Tongue (tissue), 2 donors: ENCODE results near the gene SHF. TPM values are rescaled to one million over a fixed set of nuclear protein-coding genes. Genes with fewer than 3 reads are reported as not detected.
A peak's percentile ranks its signal among the peaks of the same experiment; 100 is the strongest.

Source experiments
- DNase-seq: peaks from one replicate; pipeline ENCODE4 v3.0.0-alpha.2; 2015
- total RNA-seq: library from RNA; depleted of rRNA; stranded (reverse); fragments of >200 nt; gene quantifications from one replicate; pipeline ENCODE4 v1.2.3, GENCODE V29; 2014

SHF gene
- total RNA-seq, 1 donor from 2014 or later, result 7.3 TPM

- no peak for DNase-seq
Measured at GRCh38 chr15:45168751-45169551, 18.8 kb downstream of the SHF start.

GRCh38 chr15:45168286-45168685 is 19.5 kb downstream of the SHF start:
- no peak for DNase-seq

GRCh38 chr15:45167631-45168205 is 20.0 kb downstream of the SHF start:
- DNase-seq, result no peak

- DNase-seq, result peak; percentile 93
Measured at GRCh38 chr15:45166834-45167630, 20.7 kb downstream of the SHF start.

GRCh38 chr15:45165536-45165935 is 22.2 kb downstream of the SHF start:
- no peak for DNase-seq

GRCh38 chr15:45164914-45165313 is 22.9 kb downstream of the SHF start:
- DNase-seq, result no peak

- no peak for DNase-seq
Measured at GRCh38 chr15:45163508-45163856, 24.3 kb downstream of the SHF start.

GRCh38 chr15:45162771-45163507 is 24.8 kb downstream of the SHF start:
- peak; percentile 90 for DNase-seq

GRCh38 chr15:45161666-45162065 is 26.1 kb downstream of the SHF start:
- no peak for DNase-seq

- DNase-seq, result peak; percentile 53
Measured at GRCh38 chr15:45157974-45158373, 29.8 kb downstream of the SHF start.

GRCh38 chr15:45156744-45157455 is 30.9 kb downstream of the SHF start:
- DNase-seq, result no peak

- DNase-seq, result no peak
Measured at GRCh38 chr15:45155739-45156138, 32.0 kb downstream of the SHF start.

GRCh38 chr15:45151998-45152828 is 35.6 kb downstream of the SHF start:
- no peak for DNase-seq

GRCh38 chr15:45150997-45151396 is 36.8 kb downstream of the SHF start:
- no peak for DNase-seq

- no peak for DNase-seq
Measured at GRCh38 chr15:45150481-45150880, 37.3 kb downstream of the SHF start.

- no peak for DNase-seq
Measured at GRCh38 chr15:45149060-45149459, 38.7 kb downstream of the SHF start.

- DNase-seq, result no peak
Measured at GRCh38 chr15:45148076-45149059, 39.4 kb downstream of the SHF start.

- no peak for DNase-seq
Measured at GRCh38 chr15:45147606-45148005, 40.2 kb downstream of the SHF start.

- no peak for DNase-seq
Measured at GRCh38 chr15:45146405-45146804, 41.4 kb downstream of the SHF start.

- no peak for DNase-seq
Measured at GRCh38 chr15:45144775-45145174, 43.0 kb downstream of the SHF start.
